Caco-2 (cell line): ENCODE measurements around the gene ADAMTSL1. TPM values are rescaled to one million over a fixed set of nuclear protein-coding genes. Genes with fewer than 3 reads are reported as not detected.

ENCODE experiments used
- BruUV-seq: library from RNA; stranded (reverse); fragments of 400-500 nt; replicated peaks from 2 replicates; lab custom pipeline; 2021; lab: Mats Ljungman, UMichigan
- CTCF ChIA-PET: fragments of 300-600 bp; sonication (Branson Sonifier 250); formaldehyde crosslinking; loops from one replicate; lab custom pipeline; 2022; ENCODE audit warnings: antibody characterized with exemption; lab: Charles Lee
- POLR2A ChIA-PET: fragments of 300-600 bp; sonication (Branson Sonifier 250); formaldehyde crosslinking; loops from one replicate; lab custom pipeline; 2022; ENCODE audit warnings: antibody characterized with exemption; lab: Charles Lee
- DNase-seq, 2 experiments: peaks; one replicate each; pipeline versions ENCODE4 v3.0.0 to v3.0.0-alpha.2; 2020 to 2022
- H3K27me3 ChIP-seq: replicated peaks from 2 replicates; pipeline ENCODE4 v1.6.0; 2011; ENCODE audit warnings: low read length; ENCODE audit not compliant: control insufficient read depth, insufficient read depth
- H3K36me3 ChIP-seq: 2 replicates; pipeline ENCODE4 v1.5.1; 2011; ENCODE audit warnings: low read length; ENCODE audit not compliant: control insufficient read depth, insufficient read depth
- H3K4me1 ChIP-seq: fragments of 250-450 bp; sonication (Bioruptor Pico); 2 replicates; pipeline ENCODE4 v1.5.1; 2020; ENCODE audit warnings: mild to moderate bottlenecking
- H3K4me3 ChIP-seq: 2 replicates; pipeline ENCODE4 v1.5.1; 2011; ENCODE audit warnings: low read depth, mild to moderate bottlenecking, control low read depth, low read length
- H3K9me3 ChIP-seq: fragments of 250-450 bp; sonication (Bioruptor Pico); 2 replicates; pipeline ENCODE4 v1.5.1; 2020; ENCODE audit warnings: mild to moderate bottlenecking, moderate library complexity
- H3K27ac Mint-ChIP-seq: one replicate; pipeline ENCODE4 v1.8.0; 2022; ENCODE audit warnings: mixed read lengths; ENCODE audit not compliant: unreplicated experiment
- H3K27me3 Mint-ChIP-seq: one replicate; pipeline ENCODE4 v1.8.0; 2022; ENCODE audit warnings: mixed read lengths; ENCODE audit not compliant: insufficient read depth, unreplicated experiment
- H3K36me3 Mint-ChIP-seq: one replicate; pipeline ENCODE4 v1.8.0; 2022; ENCODE audit warnings: mild to moderate bottlenecking, mixed read lengths; ENCODE audit not compliant: insufficient read depth, unreplicated experiment
- H3K4me1 Mint-ChIP-seq: one replicate; pipeline ENCODE4 v1.8.0; 2022; ENCODE audit warnings: low read depth, mixed read lengths; ENCODE audit not compliant: unreplicated experiment
- H3K4me3 Mint-ChIP-seq: one replicate; pipeline ENCODE4 v1.8.0; 2022; ENCODE audit warnings: mild to moderate bottlenecking, moderate library complexity, mixed read lengths; ENCODE audit not compliant: unreplicated experiment
- H3K9me3 Mint-ChIP-seq: one replicate; pipeline ENCODE4 v1.8.0; 2022; ENCODE audit warnings: mixed read lengths; ENCODE audit not compliant: unreplicated experiment
- CTCF ChIP-seq, 2 experiments: fragments of 200-600 bp in 1 of 2; IDR thresholded peaks; 1 replicate in 1 of 2; 2 replicates in 1 of 2; pipeline versions ENCODE4 v1.5.1 to v1.8.0; 2011 to 2022; ENCODE audit warnings: antibody characterized with exemption in 1 of 2, control low read depth in 1 of 2, inconsistent platforms in 1 of 2, low read depth in 1 of 2, low read length in 1 of 2, mild to moderate bottlenecking in 1 of 2, moderate library complexity in 1 of 2; ENCODE audit not compliant: insufficient read depth in 1 of 2, severe bottlenecking in 1 of 2, unreplicated experiment in 1 of 2
- intact Hi-C: fragments of 100-400 bp; cut with micrococcal nuclease; formaldehyde crosslinking; loops from one replicate; pipeline ENCODE4 v1.10.0; 2022; ENCODE audit not compliant: unreplicated experiment
- total RNA-seq: library from RNA; stranded (reverse); gene quantifications from 2 replicates; pipeline ENCODE4 v1.2.3, GENCODE V29; 2022

The ADAMTSL1 gene
- total RNA-seq, 1 experiment from 2014 or later = not detected

DNA sequence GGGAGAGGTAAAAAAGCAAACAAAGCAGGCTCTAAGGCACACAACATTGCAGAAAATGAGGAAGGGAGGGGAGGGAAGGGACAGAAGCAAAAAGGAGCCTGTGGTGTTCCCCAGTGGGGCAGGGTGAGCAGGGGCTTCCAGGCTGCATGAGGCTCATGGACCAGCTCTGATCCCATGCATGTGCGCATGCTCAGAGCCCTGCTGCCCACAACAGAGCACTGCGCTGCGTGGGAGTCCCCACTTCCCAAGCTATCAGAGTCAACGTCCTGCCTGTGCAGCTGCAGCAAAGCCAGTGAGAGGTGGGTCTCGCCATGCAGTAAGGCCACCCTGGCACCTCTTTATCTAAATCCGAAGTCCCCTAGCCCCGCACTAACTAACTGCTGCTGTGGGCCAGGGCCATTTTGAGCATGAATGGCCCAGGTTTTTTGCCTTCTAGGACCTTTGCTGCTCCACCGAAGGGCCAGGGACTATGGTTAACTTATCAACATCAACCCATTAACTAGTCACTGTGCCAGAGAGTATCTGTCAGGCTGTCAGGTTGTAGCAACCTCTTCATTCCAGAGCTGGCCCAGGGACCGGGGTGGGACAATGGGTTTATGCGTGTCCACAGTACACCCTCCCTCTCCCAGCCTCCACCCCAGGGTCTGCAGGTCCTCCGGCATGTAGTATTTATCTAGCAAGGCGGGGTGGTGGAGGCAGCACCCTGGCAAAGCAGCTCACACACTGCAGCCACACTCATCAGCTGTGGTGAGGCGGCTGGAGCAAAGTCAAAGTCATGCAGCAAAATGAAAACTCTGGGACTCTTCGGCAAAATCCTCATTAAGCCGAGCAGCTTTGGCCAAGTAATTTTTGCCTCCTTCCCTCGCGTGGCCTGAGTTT is 435.4 kb downstream of the ADAMTSL1 start:
- no peaks in the 10 kb centered on the region for H3K36me3 Mint-ChIP-seq
- ChIA-PET CTCF (no interaction called here), POLR2A (no interaction called here)
- peaks cover 5% of the 10 kb centered on the region for H3K27me3 Mint-ChIP-seq
- H3K36me3 ChIP-seq = no peaks in the 10 kb centered on the region
- no peaks in the 10 kb centered on the region for H3K27me3 ChIP-seq
- H3K27ac Mint-ChIP-seq = no peak overlapping the region
- no TSS peak for BruUV-seq
- no peaks in the 10 kb centered on the region for H3K4me1 Mint-ChIP-seq
- intact Hi-C loops = no loop called here
- no peaks in the 10 kb centered on the region for H3K9me3 Mint-ChIP-seq
- no peak overlapping the region for H3K4me3 ChIP-seq
- H3K9me3 ChIP-seq = no peaks in the 10 kb centered on the region
- no peaks in the 10 kb centered on the region for H3K4me1 ChIP-seq
- no peak overlapping the region for H3K4me3 Mint-ChIP-seq
- TF ChIP-seq CTCF (IDR thresholded peaks at IDR 0.05; ENCODE audit: insufficient read depth in 1 of 2, low read depth in 1 of 2, low read length in 1 of 2, severe bottlenecking in 1 of 2, unreplicated experiment in 1 of 2) = no peak
- DNase-seq = no peak

DNA sequence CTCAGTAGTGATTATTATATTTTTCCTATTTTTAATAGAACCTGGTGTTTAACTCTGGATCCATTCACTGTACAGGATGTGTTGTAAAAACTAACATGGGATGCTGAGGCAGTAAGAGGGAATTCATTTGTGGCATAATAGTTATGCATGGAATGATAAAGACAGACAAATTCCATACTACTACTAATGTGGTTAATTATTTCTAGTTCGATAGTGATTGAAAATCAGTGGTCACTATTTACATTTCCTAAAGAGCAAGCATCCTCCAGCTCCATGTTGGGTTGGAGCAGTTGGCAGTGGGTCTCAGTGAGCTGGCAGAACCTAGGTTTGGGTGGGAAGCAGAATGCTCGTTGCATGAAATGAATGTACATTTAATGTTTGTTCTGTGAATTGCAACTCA is 436.5 kb downstream of the ADAMTSL1 start:
- no peak for TF ChIP-seq CTCF (IDR thresholded peaks at IDR 0.05; ENCODE audit: insufficient read depth in 1 of 2, low read depth in 1 of 2, low read length in 1 of 2, severe bottlenecking in 1 of 2, unreplicated experiment in 1 of 2)
- CTCF ChIA-PET = no interaction called here
- DNase-seq = no peak
- Mint-ChIP-seq H3K4me1 (no peaks in the 10 kb centered on the region), H3K27me3 (peaks cover 9% of the 10 kb centered on the region), H3K4me3 (no peak overlapping the region), H3K36me3 (no peaks in the 10 kb centered on the region), H3K9me3 (no peaks in the 10 kb centered on the region), H3K27ac (no peak overlapping the region)
- no peaks in the 10 kb centered on the region for H3K27me3 ChIP-seq
- POLR2A ChIA-PET = no interaction called here
- no peaks in the 10 kb centered on the region for H3K9me3 ChIP-seq
- BruUV-seq = no TSS peak
- intact Hi-C loops = no loop called here
- no peaks in the 10 kb centered on the region for H3K4me1 ChIP-seq
- H3K4me3 ChIP-seq = no peak overlapping the region
- H3K36me3 ChIP-seq = no peaks in the 10 kb centered on the region

- H3K9me3 Mint-ChIP-seq = no peaks in the 10 kb centered on the region
- no peaks in the 10 kb centered on the region for H3K4me1 ChIP-seq
- CTCF ChIA-PET = no interaction called here
- peaks cover 9% of the 10 kb centered on the region for H3K27me3 Mint-ChIP-seq
- no peaks in the 10 kb centered on the region for H3K4me1 Mint-ChIP-seq
- POLR2A ChIA-PET = no interaction called here
- no peak overlapping the region for H3K4me3 ChIP-seq
- intact Hi-C loops = no loop called here
- no TSS peak for BruUV-seq
- H3K4me3 Mint-ChIP-seq = no peak overlapping the region
- H3K36me3 Mint-ChIP-seq = no peaks in the 10 kb centered on the region
- no peaks in the 10 kb centered on the region for H3K36me3 ChIP-seq
- H3K27me3 ChIP-seq = no peaks in the 10 kb centered on the region
- DNase-seq = no peak
- no peak for TF ChIP-seq CTCF (IDR thresholded peaks at IDR 0.05; ENCODE audit: insufficient read depth in 1 of 2, low read depth in 1 of 2, low read length in 1 of 2, severe bottlenecking in 1 of 2, unreplicated experiment in 1 of 2)
- H3K9me3 ChIP-seq = no peaks in the 10 kb centered on the region
- no peak overlapping the region for H3K27ac Mint-ChIP-seq
Observed at GRCh38 chr9:18910916-18911315, 437.0 kb downstream of the ADAMTSL1 start.
